A549 (cell line): ENCODE measurements around the gene POMC.

Source experiments
- KDM1A ChIP-seq: fragments of 200-600 bp; sonication (generic); IDR thresholded peaks from 2 replicates; pipeline ENCODE4 v1.6.1; 2016; ENCODE audit warnings: low read depth, mild to moderate bottlenecking
- POLR2AphosphoS2 ChIP-seq: conservative IDR thresholded peaks from 2 replicates; pipeline ENCODE4 v1.6.1; 2012; ENCODE audit warnings: low read length, improper control_type of control experiment, inconsistent platforms
- TF ChIP-seq, protein P1 (sequence below): fragments of >200 bp; sonication (Bioruptor Twin); formaldehyde crosslinking; IDR thresholded peaks from 3 replicates; pipeline ENCODE4 v1.5.1; 2016
- TF ChIP-seq, protein P2 (sequence below): IDR thresholded peaks from 2 replicates; pipeline ENCODE4 v1.6.1; 2012
- TF ChIP-seq, protein P3 (sequence below): fragments of 200-600 bp; sonication (generic); IDR thresholded peaks from 2 replicates; pipeline ENCODE4 v1.6.1; 2016; ENCODE audit warnings: antibody characterized with exemption, mild to moderate bottlenecking, moderate library complexity

DNA sequence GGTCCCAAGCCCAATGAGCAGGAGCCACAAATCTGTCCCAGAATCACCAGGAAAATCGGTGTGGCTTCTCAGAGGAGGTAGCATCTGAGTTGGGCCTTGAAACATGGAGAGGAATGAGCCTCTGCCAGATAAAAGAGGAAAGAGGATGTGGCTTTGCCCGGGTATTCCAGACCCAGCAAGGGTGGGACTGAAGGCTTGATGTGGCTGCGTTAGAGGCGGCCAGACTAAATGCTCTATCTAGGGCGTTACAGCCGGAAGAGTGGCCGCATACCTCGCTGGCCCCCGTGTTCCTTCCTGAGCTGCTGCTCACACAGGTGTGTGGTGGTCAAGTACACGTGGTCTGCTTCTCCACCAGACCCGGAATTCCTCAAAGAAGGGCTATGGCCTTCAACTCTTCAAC lies 33.9 kb upstream of the POMC start:
- TF ChIP-seq, protein P1, sequence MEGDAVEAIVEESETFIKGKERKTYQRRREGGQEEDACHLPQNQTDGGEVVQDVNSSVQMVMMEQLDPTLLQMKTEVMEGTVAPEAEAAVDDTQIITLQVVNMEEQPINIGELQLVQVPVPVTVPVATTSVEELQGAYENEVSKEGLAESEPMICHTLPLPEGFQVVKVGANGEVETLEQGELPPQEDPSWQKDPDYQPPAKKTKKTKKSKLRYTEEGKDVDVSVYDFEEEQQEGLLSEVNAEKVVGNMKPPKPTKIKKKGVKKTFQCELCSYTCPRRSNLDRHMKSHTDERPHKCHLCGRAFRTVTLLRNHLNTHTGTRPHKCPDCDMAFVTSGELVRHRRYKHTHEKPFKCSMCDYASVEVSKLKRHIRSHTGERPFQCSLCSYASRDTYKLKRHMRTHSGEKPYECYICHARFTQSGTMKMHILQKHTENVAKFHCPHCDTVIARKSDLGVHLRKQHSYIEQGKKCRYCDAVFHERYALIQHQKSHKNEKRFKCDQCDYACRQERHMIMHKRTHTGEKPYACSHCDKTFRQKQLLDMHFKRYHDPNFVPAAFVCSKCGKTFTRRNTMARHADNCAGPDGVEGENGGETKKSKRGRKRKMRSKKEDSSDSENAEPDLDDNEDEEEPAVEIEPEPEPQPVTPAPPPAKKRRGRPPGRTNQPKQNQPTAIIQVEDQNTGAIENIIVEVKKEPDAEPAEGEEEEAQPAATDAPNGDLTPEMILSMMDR, result no peak
- TF ChIP-seq KDM1A, result no peak
- TF ChIP-seq, protein P2, sequence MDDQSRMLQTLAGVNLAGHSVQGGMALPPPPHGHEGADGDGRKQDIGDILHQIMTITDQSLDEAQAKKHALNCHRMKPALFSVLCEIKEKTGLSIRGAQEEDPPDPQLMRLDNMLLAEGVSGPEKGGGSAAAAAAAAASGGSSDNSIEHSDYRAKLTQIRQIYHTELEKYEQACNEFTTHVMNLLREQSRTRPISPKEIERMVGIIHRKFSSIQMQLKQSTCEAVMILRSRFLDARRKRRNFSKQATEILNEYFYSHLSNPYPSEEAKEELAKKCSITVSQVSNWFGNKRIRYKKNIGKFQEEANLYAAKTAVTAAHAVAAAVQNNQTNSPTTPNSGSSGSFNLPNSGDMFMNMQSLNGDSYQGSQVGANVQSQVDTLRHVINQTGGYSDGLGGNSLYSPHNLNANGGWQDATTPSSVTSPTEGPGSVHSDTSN, result no peak
- TF ChIP-seq POLR2AphosphoS2, result no peak
- TF ChIP-seq, protein P3, sequence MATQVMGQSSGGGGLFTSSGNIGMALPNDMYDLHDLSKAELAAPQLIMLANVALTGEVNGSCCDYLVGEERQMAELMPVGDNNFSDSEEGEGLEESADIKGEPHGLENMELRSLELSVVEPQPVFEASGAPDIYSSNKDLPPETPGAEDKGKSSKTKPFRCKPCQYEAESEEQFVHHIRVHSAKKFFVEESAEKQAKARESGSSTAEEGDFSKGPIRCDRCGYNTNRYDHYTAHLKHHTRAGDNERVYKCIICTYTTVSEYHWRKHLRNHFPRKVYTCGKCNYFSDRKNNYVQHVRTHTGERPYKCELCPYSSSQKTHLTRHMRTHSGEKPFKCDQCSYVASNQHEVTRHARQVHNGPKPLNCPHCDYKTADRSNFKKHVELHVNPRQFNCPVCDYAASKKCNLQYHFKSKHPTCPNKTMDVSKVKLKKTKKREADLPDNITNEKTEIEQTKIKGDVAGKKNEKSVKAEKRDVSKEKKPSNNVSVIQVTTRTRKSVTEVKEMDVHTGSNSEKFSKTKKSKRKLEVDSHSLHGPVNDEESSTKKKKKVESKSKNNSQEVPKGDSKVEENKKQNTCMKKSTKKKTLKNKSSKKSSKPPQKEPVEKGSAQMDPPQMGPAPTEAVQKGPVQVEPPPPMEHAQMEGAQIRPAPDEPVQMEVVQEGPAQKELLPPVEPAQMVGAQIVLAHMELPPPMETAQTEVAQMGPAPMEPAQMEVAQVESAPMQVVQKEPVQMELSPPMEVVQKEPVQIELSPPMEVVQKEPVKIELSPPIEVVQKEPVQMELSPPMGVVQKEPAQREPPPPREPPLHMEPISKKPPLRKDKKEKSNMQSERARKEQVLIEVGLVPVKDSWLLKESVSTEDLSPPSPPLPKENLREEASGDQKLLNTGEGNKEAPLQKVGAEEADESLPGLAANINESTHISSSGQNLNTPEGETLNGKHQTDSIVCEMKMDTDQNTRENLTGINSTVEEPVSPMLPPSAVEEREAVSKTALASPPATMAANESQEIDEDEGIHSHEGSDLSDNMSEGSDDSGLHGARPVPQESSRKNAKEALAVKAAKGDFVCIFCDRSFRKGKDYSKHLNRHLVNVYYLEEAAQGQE, result no peak
